ENCODE data around the gene MBD6.

GRCh38 chr12:57525615-57526383, 3.2 kb downstream of the MBD6 start:
- no peak for TF ChIP-seq EZH2 (IDR thresholded peaks at IDR 0.05; ENCODE audit: low read depth)
- TF ChIP-seq, protein P1, sequence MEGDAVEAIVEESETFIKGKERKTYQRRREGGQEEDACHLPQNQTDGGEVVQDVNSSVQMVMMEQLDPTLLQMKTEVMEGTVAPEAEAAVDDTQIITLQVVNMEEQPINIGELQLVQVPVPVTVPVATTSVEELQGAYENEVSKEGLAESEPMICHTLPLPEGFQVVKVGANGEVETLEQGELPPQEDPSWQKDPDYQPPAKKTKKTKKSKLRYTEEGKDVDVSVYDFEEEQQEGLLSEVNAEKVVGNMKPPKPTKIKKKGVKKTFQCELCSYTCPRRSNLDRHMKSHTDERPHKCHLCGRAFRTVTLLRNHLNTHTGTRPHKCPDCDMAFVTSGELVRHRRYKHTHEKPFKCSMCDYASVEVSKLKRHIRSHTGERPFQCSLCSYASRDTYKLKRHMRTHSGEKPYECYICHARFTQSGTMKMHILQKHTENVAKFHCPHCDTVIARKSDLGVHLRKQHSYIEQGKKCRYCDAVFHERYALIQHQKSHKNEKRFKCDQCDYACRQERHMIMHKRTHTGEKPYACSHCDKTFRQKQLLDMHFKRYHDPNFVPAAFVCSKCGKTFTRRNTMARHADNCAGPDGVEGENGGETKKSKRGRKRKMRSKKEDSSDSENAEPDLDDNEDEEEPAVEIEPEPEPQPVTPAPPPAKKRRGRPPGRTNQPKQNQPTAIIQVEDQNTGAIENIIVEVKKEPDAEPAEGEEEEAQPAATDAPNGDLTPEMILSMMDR (conservative IDR thresholded peaks at IDR 0.05), result no peak
